GM12892 (cell line): ENCODE results near the gene OR10A3.

Experiments used
- POLR2A ChIP-seq: IDR thresholded peaks from 2 replicates; pipeline ENCODE4 v1.6.1; 2011; ENCODE audit warnings: low read depth, low read length, control low read depth
- POLR2AphosphoS5 ChIP-seq: IDR thresholded peaks from 2 replicates; pipeline ENCODE4 v1.6.1; 2011; ENCODE audit warnings: low read depth, low read length, control low read depth
- TAF1 ChIP-seq: IDR thresholded peaks from 2 replicates; pipeline ENCODE4 v1.6.1; 2011; ENCODE audit warnings: low read depth, mild to moderate bottlenecking, control low read depth, low read length, borderline replicate concordance

DNA sequence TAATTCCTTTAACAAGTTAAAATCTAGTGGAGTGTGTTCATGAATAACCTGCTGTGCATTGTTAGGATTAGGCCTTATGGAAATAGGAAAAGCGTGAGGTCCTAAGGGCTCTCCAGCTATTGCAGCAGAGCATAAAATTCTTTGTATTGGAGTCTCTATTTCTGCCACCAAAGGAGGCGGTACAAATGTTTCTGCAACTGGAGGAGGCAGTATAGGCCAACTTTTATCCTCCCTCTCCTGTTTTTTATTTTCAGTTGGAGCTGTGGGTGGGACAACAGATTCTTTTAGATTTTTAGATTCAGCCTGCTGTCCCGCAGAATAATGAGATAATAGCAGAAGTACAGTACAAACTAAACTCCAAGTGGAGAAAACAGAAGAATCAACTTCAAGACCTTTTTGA is 36.6 kb downstream of the OR10A3 start:
- TF ChIP-seq POLR2A (no peak), TAF1 (no peak), POLR2AphosphoS5 (no peak)
